Activated CD4-positive, alpha-beta T cell treated with anti-CD3 and anti-CD28 coated beads for 48 hours (primary cell): ENCODE measurements around the gene SMNDC1.

ENCODE experiments used
- DNase-seq: peaks from one replicate; pipeline ENCODE4 v3.0.0-alpha.2; 2020

SMNDC1 gene

DNA sequence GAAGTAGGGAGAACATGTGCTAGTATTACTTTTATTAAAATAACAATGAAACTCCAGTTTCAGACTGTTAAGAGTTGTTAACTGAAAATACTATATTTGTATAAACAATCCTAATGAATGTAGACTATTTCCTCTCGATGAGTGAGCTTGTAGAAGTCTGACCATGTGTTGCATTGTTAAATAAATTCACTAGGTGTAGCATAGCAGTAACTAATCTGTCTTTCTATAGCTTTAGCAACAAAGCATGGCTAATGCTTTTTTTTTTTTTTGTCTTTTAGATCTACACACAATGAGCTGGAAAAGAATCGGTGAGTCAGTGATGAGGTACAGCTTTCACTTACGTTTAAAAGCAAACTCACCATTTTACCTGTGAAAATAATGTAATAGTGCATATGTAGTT, 60.2 kb downstream of the SMNDC1 start:
- no peak for DNase-seq

DNA sequence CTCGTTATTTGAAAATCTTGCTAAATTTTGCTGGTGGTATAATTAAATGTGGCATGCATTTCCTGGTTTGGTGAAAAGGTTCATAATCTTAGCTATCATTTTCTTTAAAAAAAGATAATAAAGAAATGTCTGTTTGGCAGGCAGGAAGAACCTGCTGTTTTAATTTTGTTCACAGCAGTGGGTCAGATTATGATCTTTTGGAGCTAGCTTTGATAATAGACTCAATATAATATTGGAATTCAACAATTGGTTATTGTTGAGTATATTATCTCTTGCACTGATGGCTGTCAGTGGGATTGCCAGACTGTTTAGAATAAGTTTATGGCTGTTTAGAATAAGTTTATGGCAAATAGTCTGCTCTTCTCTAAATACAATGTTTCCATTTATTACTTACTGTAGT, 62.2 kb downstream of the SMNDC1 start:
- DNase-seq: no peak

GRCh38 chr10:110241841-110242240, 62.9 kb downstream of the SMNDC1 start:
- DNase-seq: no peak

DNA sequence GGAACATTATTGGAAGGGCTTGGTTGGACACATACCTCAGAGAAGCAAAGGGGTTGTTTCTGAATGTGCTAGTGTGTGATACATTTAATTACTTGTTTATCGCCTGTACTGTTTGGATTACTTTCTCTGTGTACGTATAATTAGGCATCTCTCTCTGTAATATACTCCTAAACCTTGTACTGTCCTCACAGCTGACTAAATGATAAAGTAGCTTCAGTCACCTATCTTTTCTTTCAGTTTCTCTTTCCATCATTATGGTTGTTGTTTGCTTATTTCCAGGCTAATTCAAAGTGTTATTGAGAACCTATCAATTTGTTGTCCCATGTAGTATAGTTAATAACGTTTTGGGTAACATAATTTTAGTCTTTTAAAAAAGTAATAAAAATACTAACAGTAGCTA, 63.3 kb downstream of the SMNDC1 start:
- no peak for DNase-seq
